Left ventricle myocardium superior (tissue), 1 donor: ENCODE data around the gene STXBP3. TPM values are rescaled to one million over a fixed set of nuclear protein-coding genes. Genes with fewer than 3 reads are reported as not detected.

Source experiments
- ATAC-seq: fragments of 200-7000 bp; cut with Tn5 transposase; one replicate; pipeline ENCODE4 v1.9.1; 2020; ENCODE audit warnings: mild to moderate bottlenecking, moderate library complexity
- DNase-seq: peaks from one replicate; pipeline ENCODE4 v3.0.0-alpha.2; 2020
- intact Hi-C: fragments of 100-400 bp; cut with micrococcal nuclease; formaldehyde crosslinking; loops from one replicate; pipeline ENCODE4 v1.11.0; 2022
- total RNA-seq: library from RNA; stranded (reverse); fragmentation: NEBNext Ultra II Directional; extraction: Animal tissue kit (Norgen Biotek cat#: 25700); gene quantifications from one replicate; pipeline ENCODE4 v1.2.1, GENCODE V29; 2021
- donor health status: DM: no; HTN: yes; CAD: no; lungs with severe emphysema.

Gene STXBP3
- total RNA-seq, 1 donor from 2014 or later: 23.3 TPM

DNA sequence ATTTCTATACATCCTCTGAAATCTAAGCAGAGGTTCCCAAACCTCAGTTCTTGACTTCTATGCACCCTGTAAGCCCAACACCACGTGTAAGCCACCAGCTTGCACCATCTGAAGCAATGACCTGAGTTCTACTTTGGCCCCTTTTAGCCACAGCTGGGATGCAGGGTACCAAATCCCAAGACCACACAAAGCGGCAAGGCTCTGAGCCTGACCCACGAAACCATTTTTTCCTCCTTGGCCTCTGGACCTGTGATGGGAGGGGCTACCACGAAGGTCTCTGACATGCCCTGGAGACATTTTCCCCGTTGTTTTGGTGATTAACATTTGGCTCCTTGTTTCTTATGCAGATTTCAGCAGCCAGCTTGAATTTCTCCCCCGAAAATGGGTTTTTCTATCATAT, 38.8 kb downstream of the STXBP3 start:
- intact Hi-C loops: no loop called here
- no peak for ATAC-seq
- no peak for DNase-seq

- DNase-seq: no peak
- no peak for ATAC-seq
- intact Hi-C loops: no loop called here
Measured at GRCh38 chr1:108785880-108786279, 39.4 kb downstream of the STXBP3 start.

- intact Hi-C loops: no loop called here
- no peak for ATAC-seq
Measured at GRCh38 chr1:108791790-108792189, 45.3 kb downstream of the STXBP3 start.

DNA sequence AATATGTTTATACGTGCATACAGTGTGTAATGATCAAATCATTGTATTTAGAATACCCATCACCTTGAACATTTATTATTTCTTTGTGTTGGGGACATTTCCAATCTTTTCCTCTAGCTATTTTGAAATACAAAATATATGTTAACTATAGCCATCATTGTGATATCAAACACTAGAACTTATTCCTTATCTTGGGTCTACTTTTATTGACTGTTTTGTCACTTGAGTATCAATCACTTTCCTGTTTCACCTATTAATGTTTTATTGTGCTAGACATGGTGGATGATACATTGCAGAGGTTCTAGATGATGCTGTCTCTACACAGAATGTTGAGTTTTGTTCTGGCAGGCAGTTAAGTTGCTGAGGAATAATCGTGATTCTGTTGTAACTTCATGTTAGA, 45.9 kb downstream of the STXBP3 start:
- intact Hi-C loops: no loop called here
- DNase-seq (no peak), ATAC-seq (no peak)

More at GRCh38 chr1:108791790-108792189, 45.3 kb downstream of the STXBP3 start:
- no peak for DNase-seq

DNA sequence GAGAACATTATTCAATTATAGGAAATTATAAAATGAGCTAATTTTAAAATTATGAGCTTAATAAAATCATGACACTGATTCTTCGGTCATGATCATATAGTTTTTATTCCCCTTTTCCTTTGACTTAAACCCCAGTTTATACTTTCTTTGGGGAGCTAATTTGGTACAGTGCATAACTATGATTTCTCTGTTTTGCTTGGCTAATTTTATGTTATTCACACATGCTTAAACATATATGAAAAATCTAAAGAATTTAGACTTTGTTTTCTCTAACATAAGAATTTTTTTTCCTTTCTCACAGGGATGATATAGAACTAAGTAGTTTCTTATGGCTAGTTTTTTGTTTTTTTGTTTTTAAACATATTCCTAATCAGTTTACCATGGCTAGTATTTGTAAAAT, 52.5 kb downstream of the STXBP3 start:
- no peak for DNase-seq
- intact Hi-C loops: no loop called here
- ATAC-seq: no peak

DNA sequence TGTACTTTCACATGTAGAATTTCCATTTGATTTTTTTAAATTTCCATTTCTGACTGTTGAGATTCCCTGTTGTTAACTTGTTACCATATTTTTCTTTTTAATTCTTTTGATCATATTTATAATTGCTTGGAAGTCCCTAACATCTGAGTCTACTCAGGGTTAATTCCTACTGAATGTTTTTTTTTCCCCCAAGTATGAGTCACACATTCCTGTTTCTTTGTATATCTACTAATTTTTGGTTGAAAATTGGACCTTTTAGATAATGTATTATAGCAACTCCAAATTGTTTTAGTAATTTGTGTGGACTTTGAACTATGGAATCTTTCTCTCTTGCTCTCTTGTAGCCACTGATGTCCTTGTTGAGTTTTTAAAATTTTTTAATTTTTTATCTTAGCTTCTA, 54.6 kb downstream of the STXBP3 start:
- intact Hi-C loops: no loop called here
- DNase-seq (no peak), ATAC-seq (no peak)

DNA sequence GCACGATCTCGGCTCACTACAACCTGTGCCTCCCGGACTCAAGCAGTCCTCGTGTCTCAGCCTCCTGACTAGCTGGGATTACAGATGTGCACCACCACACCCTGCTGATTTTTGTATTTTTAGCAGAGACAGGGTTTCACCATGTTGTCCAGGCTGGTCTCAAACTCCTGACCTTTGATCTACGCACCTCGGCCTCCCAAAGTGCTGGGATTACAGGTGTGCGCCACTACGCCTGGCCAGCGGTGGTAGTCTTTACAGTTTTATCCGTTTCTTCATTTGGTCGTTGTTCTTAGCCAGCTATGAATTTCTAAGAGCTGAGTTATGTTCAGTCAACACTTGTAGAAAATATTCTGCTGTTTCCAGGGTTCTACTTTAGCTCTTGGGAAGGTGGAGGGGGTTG, 57.1 kb downstream of the STXBP3 start:
- no peak for DNase-seq
- intact Hi-C loops: no loop called here

GRCh38 chr1:108808438-108808837, 62.0 kb downstream of the STXBP3 start:
- intact Hi-C loops: no loop called here
- ATAC-seq (no peak), DNase-seq (no peak)

More for the DNA sequence above, 57.1 kb downstream of the STXBP3 start:
- no peak for ATAC-seq

DNA sequence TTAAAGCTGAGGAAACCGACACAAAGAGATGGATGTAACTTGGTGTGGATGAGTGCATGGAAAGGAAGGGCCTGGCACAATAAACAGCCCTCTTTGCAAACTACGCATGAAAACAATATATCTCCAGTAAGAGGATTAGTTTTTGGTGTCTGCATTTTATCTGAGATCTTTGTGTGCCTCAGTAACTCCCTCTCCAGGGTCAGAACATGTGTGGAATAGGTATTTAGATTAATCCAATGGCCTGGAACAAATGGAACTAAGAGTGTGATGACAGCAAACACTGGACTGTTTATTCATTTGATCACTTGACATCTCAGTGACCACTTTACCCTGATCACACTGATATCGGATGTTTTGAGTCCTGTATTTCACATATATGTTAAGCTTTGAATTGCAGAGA, 65.1 kb downstream of the STXBP3 start:
- DNase-seq (no peak), ATAC-seq (no peak)
- intact Hi-C loops: no loop called here

GRCh38 chr1:108813326-108813725, 66.9 kb downstream of the STXBP3 start:
- ATAC-seq: no peak
- DNase-seq: no peak
- intact Hi-C loops: no loop called here

DNA sequence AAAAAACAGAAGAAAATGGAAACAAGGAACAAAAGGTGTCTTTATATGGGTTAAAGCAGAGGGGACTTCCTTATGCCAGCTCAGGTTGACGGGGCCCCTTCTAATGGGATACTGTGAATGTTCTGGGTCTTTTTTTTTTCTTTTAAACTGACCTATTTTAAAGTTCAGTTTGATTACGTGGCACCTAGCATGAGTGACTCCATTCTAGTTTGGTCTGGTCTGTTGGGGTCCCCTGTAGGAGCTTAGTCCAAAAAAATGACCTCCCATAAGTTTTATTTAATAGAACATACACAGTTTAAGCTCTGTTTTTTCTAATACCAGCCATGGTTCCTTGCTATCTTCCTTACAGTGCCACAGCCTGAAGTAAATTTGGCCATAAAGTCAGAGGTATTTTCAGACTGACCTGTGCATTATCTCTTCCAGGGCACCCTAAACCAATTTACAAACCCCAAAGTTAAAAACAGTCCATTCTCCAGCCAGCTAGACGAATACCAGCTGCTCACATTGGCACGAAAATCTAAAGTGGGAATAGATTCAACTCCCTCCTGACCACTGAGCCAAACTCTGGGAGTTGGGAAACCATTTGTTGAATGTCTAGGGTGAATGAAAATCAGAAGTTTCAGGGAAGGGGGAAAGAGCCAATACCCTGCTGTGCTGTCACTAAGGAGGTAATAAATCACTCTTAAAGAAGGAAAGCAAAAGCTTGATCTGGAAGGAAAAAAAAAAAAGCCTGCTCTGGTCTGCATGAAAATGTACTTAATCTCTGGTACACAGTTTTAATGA, 68.1 kb downstream of the STXBP3 start:
- DNase-seq (no peak), ATAC-seq (peak; percentile 48)
- intact Hi-C loops: no loop called here

DNA sequence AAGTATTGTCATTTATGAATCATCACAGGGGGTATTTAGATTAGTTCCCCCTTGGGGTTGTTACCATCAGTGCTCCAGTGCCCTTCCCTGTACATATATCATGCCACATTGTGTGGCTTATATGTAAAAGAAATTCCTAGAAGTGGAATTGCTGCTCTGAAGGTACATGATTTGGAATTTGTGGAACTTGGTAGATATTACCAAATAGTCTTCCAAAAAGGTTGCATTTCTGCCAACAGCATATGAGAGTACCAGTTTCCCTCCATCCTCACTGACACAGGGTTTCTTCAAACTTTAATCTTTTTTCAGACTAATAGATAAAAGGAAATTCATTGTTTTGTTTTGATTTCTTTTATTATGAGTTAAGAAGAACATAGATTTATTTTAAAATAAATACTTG, 69.1 kb downstream of the STXBP3 start:
- no peak for DNase-seq
- intact Hi-C loops: no loop called here
- no peak for ATAC-seq

GRCh38 chr1:108816049-108816893, 69.8 kb downstream of the STXBP3 start:
- intact Hi-C loops: no loop called here
- DNase-seq: peak; percentile 78

GRCh38 chr1:108817016-108817415, 70.5 kb downstream of the STXBP3 start:
- peak; percentile 58 for ATAC-seq
- DNase-seq: peak; percentile 34
- intact Hi-C loops: no loop called here

More at GRCh38 chr1:108816049-108816893, 69.8 kb downstream of the STXBP3 start:
- peak; percentile 86 for ATAC-seq

DNA sequence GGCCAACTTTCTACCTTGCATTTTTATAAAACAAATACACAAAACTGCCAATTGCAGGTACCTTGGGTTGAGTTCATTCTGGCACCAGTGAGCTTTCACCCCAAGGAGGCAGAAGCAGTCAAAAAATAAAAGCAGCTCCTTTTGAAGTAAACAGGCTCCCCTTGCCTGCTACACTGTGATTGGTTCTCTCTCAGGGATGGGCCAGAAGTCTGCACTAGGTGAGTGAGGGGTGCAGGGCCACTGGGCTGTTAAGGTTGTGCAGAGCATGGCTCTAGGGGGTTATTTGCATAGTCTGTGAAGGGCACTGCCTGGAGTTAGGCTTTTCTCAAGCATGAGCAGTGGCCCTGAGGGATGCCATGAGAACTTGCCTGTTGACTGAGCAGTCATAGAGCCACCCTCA, 71.3 kb downstream of the STXBP3 start:
- DNase-seq (no peak), ATAC-seq (no peak)
- intact Hi-C loops: no loop called here

- ATAC-seq (no peak), DNase-seq (no peak)
- intact Hi-C loops: no loop called here
Measured at GRCh38 chr1:108819878-108820277, 73.4 kb downstream of the STXBP3 start.

DNA sequence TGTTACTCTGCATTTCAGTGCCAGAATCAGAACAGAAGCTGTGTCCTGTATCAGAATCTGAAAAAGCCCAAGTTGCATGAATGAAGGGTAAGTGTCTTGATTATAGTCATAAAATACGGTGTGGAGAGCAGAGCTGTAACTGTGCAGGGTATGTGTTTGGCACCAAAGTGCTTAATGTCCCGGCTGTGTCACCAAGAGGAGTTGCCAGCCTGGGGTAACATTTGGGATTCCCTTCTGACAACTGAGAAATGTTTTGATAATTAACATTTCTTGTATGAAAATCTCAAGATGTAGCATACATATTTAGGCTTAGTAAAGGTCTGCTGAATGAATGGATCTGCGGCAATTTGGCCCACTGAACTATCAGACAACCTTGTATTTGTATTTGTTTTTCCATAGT, 77.2 kb downstream of the STXBP3 start:
- intact Hi-C loops: no loop called here
- no peak for DNase-seq
- ATAC-seq: no peak

DNA sequence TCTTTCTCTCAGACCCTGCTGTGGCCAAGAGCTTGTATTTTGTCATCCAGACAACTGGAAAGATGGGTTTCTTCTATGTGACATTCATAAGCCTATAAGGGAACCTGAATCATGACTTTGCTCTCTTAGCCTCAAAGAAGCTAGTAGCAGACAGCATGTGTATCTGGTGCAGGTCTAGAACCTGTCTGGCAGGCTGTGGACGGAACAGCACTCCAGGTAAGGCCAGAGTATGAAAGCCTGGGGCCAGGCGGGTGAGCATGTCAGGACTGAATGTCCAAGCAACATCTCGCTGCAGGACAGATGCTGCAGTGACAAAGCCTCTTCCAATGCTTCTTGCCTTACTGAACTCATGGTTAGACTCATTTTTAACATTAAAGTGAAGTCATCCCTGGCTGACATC, 77.6 kb downstream of the STXBP3 start:
- intact Hi-C loops: no loop called here
- DNase-seq (no peak), ATAC-seq (no peak)

DNA sequence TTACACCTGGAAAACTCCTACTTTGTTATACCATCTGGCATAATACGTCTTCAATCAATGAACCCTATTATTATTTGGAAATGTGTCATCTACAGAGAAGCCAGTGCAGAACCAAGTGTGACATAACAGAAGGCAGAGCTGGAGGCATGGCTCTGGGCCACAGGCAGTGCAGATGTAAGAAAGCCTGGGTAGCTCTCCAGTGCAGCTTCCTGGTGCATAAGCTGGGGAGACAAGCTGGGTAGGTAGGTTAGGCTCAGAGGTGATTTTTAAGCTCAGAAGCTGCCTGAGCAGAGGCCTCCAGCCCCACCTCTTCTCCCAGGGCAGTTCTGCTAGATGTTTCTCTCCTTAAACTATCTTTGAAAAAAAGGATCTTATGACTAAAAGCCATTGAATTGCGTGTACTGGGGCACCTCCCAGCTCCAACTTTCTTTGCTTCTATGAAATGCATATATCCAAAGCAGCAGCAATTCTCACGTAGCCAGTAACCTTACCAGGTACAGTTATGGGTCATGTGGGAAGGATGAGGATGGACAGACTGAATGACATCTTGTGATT, 79.7 kb downstream of the STXBP3 start:
- DNase-seq (no peak), ATAC-seq (no peak)
- intact Hi-C loops: no loop called here
